ENCODE measurements around the gene GPR55.

DNA sequence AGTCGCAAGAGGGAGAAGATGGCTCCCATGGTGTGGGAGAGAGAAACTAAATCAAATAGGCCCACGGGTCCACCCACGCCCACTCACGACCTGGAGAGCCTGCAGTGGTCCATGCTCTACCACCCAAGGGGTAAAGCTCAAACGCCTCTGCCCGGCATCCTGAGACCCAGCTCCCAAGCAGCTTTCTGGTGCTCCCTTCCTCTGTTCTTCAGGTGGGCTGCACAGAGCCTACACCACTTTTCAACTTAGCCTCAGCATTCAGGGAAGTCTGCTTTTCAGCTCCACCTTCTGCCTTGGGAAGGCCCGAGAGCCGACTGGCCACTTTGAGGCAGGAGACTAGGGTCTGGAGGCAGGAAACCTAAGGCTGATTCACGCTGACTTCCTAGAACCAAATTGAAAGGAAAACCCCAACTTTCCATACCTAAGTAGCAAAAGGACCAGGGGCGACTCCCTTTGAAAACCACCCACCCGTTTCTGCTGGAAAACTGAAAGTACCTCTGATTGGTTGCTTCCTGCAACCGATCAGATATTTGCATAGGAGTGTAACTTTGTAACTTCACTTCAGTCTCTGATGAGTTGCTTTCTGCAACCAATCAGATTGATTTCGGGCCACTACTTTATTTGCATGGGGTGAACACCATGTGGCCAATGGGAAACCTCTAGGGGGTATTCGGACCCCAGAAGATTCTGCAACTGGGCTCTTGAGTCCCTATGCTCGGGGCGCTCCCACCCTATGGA lies 44.0 kb upstream of the GPR55 start:
- TF ChIP-seq CTCF (conservative IDR thresholded peaks at IDR 0.05; ENCODE audit: low read depth, low read length): no peak
- no peak for TF ChIP-seq EZH2 (IDR thresholded peaks at IDR 0.05; ENCODE audit: borderline replicate concordance, low read depth, low read length, poor library complexity, severe bottlenecking)

Data from A673 (cell line).